AG10803 (cell line): ENCODE results near the gene LSM3.

Source experiments
- DNase-seq: peaks from one replicate; pipeline ENCODE4 v3.0.0; 2010; ENCODE audit warnings: low read depth
- H3K4me3 ChIP-seq: 2 replicates; pipeline ENCODE4 v1.5.1; 2011; ENCODE audit warnings: mild to moderate bottlenecking, low read length, control low read depth
- CTCF ChIP-seq: conservative IDR thresholded peaks from 2 replicates; pipeline ENCODE4 v1.5.1; 2011; ENCODE audit warnings: mild to moderate bottlenecking, low read length, control low read depth, inconsistent platforms

LSM3 gene

DNA sequence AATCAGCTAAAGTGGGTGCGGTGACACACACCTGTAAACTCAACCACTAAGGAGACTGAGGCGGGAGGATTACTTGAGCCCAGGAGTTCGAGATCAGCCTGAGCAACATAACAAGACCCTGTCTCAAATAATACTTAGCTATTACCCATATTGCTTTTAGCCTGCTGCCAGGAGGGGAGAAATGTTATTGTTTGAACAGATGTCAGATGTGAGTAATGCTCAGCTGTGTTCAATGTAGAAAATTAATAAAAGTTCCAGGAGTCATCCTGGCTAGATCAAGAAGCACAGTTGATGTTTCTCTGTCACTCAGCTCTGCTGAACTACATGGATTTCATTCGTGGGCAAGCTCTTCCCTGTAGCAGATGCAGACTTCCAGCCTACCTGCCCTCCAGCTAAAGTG is 22.2 kb downstream of the LSM3 start:
- TF ChIP-seq CTCF: no peak
- no peak for DNase-seq
- H3K4me3 ChIP-seq: no peak overlapping the region

DNA sequence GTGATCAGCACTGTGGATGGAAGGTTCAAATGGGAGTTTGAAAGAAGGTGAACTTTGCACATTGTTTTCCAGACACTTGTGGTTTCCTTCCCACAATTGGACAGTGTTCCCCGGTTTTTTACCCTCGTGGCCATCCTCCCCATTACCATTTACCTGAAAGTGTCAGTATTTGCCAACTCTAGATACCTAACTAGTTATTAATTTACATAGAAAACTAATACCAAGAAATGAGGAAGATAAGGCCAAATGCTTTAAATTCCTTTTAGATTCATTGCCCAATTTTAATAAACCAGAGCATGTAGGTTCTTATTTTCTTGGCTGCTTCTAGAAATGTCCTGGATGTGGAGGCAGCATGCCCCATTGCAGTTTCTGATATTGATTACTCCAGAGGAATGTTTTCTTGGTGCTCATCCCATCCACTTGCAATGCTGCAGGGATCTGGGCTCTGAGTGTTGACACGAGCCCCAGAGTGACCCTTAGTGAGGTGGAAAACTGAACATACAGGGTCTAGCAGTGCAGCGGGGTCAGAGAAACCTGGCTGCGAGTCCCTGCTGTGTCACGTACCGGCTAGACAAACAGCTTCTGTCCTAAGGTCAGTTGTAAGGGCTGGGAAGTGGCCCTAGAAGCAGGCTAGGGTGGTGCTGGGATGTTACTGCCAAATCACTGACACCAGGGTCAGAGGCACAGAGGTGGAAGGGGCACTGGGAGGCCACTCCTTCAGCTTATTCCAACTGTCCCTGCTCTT is 23.5 kb downstream of the LSM3 start:
- TF ChIP-seq CTCF: no peak
- H3K4me3 ChIP-seq: no peak overlapping the region
- DNase-seq: peak; percentile 68

DNA sequence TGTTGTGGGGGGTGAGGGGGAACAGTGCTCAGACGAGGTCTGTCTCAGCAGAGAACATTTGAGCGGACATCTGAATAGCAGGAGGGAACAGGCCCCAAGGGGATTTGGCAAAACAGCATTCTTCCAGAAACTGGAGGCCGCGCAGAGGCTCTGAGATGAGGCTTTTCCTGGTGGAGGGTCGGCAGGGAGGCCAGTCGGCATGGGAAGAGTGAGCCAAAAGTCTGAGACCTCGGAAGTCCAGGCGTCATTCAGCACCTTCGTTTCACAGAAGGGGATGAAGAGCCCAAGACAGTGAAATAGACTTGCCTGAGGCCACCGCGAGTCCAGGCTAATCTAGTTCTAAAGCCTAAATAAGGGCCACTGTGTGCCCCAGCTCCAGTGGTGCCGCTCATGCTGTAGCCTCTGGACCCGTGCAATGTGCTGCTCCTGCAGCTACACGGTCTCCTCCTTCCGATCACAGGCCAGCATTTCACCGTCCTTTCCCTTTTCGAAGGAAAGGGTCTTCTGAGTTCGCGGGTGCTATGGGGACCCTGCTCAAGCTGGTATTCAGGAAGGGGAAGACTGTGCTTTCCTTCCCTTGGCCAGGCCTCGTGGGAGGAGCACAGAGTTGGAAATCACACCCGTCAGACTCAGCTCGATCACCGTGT is 24.4 kb downstream of the LSM3 start:
- no peak overlapping the region for H3K4me3 ChIP-seq
- no peak for TF ChIP-seq CTCF
- DNase-seq: no peak

- H3K4me3 ChIP-seq: no peak overlapping the region
- TF ChIP-seq CTCF: peak; percentile 92
- peak; percentile 87 for DNase-seq
Observed at GRCh38 chr3:14203521-14204079, 25.0 kb downstream of the LSM3 start.

DNA sequence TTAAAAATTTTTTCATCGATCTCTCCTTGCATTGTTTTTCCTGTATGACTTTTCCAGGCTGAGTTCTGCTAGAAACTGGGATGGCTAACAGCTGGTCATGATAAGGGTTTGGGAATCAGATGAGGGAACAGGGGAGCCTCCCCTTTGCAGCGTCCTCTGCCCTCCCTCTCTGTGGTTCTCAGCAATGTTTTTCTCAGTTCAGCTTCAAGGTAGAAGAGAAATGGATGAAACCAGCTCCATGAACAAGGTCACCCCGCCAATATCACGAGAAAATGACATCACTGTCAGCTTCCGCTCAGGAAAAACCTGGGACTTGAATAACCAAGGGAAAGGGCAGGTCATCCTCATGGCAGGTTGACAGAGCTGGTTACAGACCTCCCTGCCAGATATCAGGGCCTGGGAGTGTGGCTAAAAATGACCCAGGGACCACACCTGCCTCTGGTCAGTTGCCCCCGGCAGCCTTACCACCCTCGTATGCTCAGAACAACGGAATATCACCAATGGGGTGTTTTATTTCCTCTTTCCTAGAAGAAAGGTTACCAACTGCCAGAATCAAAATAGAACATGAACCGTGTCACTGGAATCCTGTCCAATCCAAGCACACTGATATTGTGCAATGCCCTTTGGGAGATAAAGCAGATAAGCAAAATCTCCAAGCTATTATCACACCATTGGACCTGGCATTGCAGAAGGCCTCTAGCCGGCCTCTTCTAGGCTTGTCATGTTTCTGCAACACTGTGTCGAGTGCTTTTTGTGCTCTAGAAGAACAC is 26.1 kb downstream of the LSM3 start:
- H3K4me3 ChIP-seq: no peak overlapping the region
- DNase-seq: no peak
- TF ChIP-seq CTCF: no peak

- TF ChIP-seq CTCF: no peak
- no peak for DNase-seq
- no peak overlapping the region for H3K4me3 ChIP-seq
Observed at GRCh38 chr3:14206548-14207177, 28.0 kb downstream of the LSM3 start.
